ENCODE results near the gene KLHL8. TPM values are rescaled to one million over a fixed set of nuclear protein-coding genes. Genes with fewer than 3 reads are reported as not detected.
"Not testable (repeated sequence)": the region's sequence is repeated elsewhere in the genome, so short reads cannot be mapped to it uniquely, and the experiment has no call there.

Gene KLHL8
- total RNA-seq, 1 experiment from 2014 or later, result 8.5 TPM

DNA sequence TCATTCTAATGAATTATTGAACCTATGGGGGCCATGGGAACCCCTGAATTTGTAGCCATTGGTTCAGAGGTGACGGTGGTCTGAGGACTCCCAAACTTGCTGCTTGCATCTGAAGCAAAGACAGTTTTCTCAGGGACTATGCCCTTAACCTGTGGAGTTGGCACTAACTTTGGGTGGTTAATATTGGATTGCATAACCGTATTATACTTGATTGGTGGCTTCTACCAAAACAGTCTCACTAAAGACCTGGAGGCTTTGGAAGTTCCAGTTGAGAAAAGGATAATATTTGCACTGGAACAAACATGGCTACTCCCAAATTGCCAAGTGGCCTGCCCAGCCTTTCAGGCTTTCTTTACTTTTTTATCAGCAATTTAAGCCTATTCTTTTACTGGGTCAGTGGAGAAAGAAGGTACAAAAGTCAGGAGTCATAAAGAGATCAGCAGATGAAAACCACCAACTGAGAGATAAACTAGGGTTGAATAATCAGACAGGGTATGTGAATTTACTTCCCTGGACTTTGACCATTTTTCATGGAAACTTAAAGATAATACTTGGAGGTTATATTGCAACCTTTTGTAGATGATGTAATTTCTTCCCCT is 7.9 kb upstream of the KLHL8 start:
- DNase-seq (ENCODE audit: low spot score), result no peak

DNA sequence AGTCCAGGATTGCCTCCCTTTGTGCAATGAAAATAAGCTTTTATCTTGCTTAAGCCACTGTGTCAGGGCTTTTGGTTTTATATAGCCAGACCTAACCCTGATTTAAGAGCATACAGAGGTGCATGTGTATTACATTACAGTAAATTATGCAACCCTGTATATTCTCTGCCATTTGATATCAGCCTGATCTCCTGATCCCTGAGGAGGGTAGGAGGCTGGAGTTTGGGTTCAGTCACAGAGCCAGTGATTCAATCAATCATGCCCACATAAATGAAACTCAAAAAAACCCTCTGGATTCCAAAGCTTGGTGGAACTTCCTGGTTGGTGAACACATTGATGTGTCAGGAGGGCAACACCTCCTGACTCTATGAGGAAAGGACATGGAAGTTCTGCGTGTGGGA is 7.3 kb upstream of the KLHL8 start:
- DNase-seq (ENCODE audit: low spot score), result no peak

DNA sequence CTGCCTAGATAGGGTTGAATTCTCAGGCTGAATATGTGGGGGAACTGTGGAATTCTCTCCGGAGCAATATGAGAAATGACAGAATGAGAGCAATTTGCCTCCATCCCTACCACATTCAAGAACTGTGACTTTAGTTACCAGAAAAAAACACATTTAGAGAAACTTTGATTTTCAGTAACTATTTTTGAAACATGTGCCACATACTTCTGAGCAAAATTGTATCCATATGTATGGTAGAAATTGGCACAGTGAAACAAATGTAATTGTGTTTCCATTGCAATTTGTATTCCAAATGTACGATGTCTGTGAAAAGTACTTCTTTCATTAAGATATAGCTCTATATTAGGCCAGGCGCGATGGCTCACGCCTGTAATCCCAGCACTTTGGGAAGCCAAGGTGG is 5.5 kb upstream of the KLHL8 start:
- no peak for DNase-seq (ENCODE audit: low spot score)

DNA sequence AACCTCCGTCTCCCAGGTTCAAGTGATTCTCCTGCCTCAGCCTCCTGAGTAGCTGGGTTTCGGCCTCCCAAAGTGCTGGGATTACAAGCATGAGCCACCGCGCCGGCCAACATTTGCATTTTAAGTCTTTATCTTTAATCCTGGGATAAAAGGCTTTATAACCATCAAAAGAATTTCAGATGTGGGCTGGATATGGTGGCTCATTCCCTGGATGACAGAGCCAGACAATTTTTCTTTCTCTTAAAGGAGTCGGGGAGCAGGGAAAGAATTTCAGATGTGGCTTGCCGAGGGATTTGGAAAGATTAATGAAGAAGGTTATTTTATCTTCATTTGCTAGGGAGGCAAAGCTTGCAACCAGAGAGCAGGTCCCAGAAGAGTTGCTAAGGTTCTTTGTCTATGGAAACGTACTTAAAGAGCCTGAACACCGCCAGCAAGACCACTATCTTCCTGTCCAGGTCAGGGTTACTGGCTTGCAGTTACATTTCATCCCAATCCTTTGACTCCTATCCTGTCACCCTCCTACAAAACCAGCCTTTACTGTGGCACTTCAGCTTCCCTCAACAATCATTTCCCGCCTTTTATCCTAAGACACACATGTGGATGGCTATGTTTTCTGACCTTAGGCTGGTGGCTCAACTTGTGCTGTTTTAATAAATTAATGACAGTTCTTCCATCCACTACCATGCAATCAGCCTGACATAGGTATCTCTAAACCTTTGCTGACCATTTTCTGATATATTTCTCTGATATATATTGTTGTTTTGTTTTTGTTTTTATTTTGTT is 3.9 kb upstream of the KLHL8 start:
- no peak for DNase-seq (ENCODE audit: low spot score)

GRCh38 chr4:87219632-87220093 is 755 bp downstream of the KLHL8 start:
- no peak for DNase-seq (ENCODE audit: low spot score)

DNA sequence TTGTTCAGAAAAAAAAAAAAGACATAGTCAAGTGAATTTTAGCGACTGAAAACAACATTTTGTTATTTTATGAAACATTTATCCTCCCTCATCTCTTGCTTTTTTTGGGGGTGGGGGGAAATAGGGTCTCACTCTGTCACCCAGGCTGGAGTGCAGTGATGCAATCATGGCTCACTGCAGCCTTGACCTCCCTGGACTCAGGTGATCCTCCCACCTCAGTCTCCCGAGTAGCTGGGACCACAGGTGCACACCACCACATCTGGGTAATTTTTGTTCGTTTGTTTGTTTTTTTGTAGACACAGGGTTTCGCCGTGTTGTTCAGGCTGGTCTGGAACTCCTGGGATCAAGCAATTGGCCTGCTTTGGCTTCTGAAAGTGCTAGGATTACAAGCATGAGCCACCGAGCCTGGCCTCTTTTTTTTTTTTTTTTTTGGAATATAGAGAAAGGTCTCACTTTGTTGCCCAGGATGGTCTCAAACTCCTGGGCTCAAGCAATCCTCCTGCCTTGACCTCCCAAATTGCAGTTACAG is 3.1 kb downstream of the KLHL8 start:
- DNase-seq (ENCODE audit: low spot score), result not testable (repeated sequence)

GRCh38 chr4:87216469-87216868 is 3.9 kb downstream of the KLHL8 start:
- no peak for DNase-seq (ENCODE audit: low spot score)

DNA sequence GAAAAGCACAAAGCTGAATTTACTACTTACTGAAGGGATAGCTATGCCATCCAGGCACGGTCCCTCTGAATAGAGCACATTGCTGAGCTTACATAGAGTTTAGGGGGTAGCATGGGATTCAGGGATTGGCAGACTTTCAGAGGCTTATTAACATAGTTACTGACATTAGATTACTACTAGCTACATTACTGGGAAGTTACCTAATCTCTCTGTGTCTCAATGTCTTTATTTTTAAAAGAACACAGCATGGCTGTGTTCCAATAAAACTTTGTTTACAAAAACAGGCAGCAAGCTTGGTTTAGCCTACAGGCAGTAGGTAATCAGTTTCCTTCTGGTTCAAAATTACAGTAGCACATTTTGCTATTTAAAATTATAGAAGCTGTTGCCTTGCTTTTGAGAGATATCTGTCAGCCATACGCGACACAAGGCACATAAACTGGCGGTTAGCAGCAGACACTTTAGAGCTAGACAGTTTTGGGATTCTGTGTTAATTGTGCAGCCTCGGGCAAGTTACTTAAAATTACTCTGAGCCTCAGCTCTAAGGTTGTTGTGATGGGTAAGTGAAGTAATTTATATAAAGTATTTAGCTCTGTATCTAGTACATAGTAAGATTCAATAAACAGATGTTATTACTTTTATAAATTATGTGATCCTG is 6.9 kb downstream of the KLHL8 start:
- DNase-seq (ENCODE audit: low spot score), result no peak

DNA sequence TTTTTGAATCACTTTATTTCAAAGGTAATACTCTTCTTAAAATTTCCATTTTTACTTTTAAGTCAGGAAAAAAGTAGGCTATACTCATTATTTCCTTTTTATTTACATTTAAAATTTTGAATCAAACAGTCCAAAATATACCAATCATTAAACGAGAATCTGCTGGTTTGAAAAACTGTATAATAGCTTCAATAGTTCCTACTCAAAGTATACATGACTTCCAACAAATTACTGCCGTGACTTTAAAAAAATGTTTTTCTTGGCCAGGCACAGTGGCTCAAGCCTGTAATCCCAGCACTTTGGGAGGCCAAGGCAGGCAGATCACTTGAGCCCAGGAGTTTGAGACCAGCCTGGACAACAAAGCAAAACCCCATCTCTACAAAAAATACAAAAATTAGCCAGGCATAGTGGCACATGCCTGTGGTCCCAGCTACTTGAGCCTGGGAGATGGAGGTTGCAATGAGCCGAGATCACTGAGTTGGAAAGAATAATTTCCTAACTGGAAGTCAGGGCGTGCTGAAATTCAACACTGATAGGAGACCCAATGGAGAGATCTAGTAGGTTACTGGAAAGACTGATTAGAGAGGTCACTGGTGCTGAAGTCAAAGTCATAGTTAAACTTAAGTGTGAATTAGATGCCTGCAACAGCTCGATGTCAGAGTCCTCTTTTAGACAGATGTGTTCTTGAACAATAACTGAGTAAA is 9.0 kb downstream of the KLHL8 start:
- no peak for DNase-seq (ENCODE audit: low spot score)

GRCh38 chr4:87209696-87210095 is 10.7 kb downstream of the KLHL8 start:
- DNase-seq (ENCODE audit: low spot score), result no peak

GRCh38 chr4:87209182-87209581 is 11.2 kb downstream of the KLHL8 start:
- DNase-seq (ENCODE audit: low spot score), result no peak

- DNase-seq (ENCODE audit: low spot score), result no peak
Measured at GRCh38 chr4:87204559-87204958, 15.9 kb downstream of the KLHL8 start.

DNA sequence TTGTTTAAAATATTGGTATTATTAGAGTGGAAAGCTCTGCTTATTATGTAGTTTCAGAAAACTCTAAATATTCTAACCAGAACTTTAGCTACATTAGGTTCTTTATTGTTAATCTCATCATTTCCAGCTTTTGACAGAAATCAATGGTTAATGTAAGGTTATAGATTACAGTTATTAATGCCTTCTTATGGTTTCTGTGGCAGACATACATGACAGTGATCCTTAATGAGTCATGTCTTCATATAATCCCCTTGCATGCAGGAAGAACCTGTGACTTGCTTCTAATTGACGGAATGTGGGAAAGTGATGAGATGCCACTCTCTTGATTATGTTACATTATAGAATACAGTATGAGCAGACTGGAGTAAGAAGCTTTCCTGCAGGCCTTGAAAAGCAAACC is 23.5 kb downstream of the KLHL8 start:
- DNase-seq (ENCODE audit: low spot score), result no peak

GRCh38 chr4:87196146-87196545 is 24.3 kb downstream of the KLHL8 start:
- DNase-seq (ENCODE audit: low spot score), result no peak

GRCh38 chr4:87193958-87194675 is 26.3 kb downstream of the KLHL8 start:
- DNase-seq (ENCODE audit: low spot score), result no peak

DNA sequence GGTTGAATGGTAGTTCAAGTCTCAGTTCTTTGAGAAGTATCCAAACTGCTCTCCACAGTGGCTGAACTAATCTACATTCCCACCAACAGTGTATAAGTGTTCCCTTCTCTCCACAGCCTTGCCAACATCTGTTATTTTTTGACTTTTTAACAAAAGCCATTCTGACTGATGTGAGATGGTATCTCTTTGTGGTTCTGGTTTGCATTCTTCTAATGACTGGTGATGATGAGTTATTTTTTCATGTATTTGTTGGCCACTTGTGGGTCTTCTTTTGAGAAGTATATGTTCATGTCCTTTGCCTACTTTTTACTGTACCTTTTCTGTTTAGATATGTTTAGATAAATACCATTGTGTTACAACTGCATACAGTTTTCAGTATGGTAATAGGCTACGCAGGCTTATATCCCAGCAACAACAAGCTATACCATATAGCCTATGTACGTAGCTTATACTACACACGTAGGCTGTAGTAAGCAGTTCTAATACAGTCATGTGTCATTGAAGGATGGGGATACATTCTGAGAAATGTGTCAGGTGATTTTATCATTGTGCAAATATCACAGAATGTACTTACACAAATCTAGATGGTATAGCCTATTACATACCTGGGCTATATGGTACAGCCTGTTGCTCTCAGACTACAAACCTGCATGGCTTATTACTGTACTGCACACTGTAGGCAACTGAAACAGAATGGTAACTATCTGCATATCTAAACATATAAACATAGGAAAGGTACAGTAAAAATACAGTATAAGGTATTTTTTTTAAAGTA is 28.1 kb downstream of the KLHL8 start:
- DNase-seq (ENCODE audit: low spot score), result no peak

DNA sequence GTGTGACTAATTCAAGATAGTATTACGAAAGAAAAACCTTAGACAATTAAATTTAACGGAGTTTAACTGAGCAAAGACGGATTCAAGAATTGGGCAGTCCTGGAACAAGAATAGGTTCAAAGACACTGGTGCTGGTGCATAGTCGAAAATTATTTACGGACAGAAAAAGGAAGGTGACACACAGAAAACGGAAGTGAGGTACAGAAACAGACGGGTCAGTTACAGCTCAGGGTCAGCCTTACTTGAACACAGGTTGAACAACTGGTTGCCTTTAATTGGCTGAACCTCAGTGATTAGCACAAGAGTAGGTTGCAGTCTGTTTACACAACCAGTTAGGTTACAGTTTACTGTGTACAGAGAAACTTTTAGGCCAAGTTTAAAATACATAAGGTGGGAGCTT is 31.5 kb downstream of the KLHL8 start:
- DNase-seq (ENCODE audit: low spot score), result no peak

GRCh38 chr4:87188048-87188447 is 32.4 kb downstream of the KLHL8 start:
- DNase-seq (ENCODE audit: low spot score), result no peak

DNA sequence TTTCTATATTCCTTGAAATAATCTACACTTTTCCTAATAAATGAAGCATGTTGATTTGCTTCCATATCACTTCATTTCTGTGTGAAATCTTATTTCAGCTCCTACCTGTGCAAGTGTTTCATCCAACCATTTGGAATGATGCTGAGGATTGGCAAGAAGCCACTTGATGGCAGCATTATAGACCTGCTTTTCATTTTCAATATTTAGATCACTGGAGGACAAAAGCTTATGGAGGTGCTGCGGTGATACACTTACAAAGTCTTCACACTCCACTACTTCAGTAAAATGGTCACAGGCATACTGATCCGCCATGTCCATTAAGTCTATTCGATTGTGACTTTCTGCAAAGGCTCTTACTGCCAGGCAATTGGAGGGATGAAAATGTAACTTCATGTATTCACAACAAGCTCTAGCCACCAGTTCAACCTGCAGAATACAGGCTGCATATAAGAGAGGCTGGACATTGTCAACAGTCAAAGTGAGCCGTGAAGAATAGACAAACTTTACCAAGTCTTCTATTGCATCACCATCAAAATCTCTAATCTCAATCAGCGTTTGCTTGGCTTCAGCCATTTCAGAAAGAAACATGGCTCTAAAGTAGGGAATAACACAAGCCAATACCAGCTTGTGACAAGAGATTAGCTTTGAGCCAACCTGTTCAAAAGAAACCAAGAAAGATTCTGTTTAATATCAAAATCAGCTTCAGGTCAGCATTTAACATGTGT is 35.1 kb downstream of the KLHL8 start:
- no peak for DNase-seq (ENCODE audit: low spot score)

DNA sequence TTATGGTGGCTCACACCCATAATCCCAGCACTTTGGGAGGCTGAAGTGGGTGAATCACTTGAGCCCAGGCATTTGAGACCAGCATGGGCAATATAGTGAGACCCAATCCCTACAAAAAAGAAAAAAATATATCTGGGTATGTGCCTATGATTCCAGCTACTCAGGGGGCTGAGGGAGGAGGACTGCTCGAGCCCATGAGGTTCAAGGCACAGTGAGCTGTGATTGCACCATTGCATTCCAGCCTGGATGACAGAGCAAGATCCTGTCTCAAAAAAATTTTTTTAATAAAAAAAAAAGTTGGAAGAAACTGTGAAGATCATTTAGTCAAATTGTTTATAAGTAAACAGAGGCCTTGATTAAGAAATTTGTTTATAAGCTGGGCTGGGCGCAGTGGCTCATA is 39.7 kb downstream of the KLHL8 start:
- no peak for DNase-seq (ENCODE audit: low spot score)

Measured in A172 (cell line).